GM19099 (cell line): ENCODE results near the gene HAUS8.

ENCODE experiments used
- POLR2A ChIP-seq: IDR thresholded peaks from 3 replicates; pipeline ENCODE4 v1.6.1; 2011; ENCODE audit warnings: low read depth; ENCODE audit not compliant: insufficient read length; ENCODE audit errors: extremely low read depth

HAUS8 gene

GRCh38 chr19:17081672-17082630 lies 6.7 kb upstream of the HAUS8 start:
- no peak for TF ChIP-seq POLR2A

DNA sequence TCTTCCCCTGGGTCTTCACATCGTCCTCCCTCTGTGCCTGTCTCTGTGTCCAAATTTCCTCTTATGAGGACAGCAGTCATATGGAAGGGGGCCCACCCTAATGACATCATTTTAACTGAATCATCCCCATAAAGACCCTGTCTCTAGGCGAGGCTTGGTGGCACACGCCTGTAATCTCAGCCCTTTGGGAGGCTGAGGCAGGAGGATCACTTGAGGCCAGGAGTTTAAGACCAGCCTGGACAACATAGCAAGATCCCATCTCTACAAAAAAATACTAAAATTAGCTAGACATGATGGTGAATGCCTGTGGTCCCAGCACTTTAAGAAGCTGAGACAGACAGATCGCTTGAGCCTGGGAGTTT lies 5.2 kb upstream of the HAUS8 start:
- no peak for TF ChIP-seq POLR2A

GRCh38 chr19:17079710-17080439 lies 4.6 kb upstream of the HAUS8 start:
- TF ChIP-seq POLR2A: no peak

- peak; percentile 17 for TF ChIP-seq POLR2A
These were observed 3.9 kb upstream of the HAUS8 start for GRCh38 chr19:17078920-17079709.

DNA sequence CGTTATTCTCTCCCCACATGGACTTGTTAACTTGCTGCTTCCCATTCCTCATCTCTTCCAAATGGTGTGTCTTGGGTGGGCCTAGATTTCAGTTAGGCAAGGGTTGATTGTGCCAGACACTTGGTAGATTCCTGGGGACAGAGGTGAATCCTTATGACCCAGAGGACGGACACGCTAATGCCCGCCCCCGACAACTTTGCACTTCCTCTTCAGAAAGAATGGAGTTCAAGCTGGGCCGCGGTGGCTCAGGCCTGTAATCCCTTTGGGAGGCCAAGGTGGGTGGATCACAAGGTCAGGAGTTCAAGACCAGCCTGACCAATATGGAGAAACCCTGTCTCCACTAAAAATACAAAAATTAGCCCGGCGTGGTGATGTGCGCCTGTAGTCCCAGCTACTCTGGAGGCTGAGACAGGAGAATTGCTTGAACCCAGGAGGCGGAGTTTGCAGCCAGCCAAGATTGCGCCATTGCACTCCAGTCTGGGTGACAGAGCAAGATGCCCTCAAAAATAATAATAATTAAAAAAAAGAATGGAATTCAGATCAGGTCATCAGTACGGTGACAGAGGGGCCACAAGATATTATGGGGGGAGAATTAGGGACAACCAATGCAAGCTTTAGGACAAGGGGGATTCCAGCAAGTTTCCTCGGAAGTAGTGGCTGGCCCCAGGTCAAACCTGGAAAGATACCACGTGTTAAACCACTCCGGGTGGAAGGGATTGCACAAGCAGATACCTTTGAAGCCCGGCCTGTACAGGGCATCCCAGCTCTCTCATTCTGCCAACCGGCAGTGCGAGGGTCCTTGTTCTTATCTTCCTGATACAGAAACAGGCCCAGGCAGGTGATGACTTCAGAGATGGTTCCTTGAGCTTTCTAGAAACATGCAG lies 3.0 kb upstream of the HAUS8 start:
- no peak for TF ChIP-seq POLR2A

DNA sequence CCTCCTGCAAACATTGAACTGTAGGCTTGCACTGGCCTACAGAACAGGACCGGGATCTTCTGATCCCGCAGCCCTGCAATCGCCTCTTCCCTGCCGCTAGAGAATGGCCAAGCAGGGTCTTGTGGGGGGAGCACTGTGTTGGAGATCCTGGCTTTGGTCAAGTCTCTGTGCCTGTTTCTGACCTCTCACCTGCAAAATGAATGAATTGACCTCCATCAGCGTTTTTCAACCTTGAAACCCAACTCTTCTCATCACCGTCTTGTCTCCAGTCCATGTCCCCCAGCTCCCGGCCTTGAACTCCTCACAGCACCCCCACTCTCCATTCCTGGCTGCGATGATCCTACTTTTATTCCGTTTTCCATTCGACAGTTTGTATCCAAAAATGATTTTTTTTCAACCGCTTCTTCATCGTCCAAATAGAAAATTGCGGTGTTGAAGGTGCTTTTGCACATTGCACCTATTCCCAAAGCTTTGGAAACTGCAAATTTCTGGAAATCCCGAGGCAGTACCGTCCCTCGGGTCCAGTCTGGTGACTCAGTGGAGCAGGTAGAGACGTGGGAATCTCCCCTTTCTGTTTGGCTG lies 2.3 kb upstream of the HAUS8 start:
- TF ChIP-seq POLR2A: no peak

- TF ChIP-seq POLR2A: no peak
These were observed 1.3 kb upstream of the HAUS8 start for GRCh38 chr19:17076543-17076991.

DNA sequence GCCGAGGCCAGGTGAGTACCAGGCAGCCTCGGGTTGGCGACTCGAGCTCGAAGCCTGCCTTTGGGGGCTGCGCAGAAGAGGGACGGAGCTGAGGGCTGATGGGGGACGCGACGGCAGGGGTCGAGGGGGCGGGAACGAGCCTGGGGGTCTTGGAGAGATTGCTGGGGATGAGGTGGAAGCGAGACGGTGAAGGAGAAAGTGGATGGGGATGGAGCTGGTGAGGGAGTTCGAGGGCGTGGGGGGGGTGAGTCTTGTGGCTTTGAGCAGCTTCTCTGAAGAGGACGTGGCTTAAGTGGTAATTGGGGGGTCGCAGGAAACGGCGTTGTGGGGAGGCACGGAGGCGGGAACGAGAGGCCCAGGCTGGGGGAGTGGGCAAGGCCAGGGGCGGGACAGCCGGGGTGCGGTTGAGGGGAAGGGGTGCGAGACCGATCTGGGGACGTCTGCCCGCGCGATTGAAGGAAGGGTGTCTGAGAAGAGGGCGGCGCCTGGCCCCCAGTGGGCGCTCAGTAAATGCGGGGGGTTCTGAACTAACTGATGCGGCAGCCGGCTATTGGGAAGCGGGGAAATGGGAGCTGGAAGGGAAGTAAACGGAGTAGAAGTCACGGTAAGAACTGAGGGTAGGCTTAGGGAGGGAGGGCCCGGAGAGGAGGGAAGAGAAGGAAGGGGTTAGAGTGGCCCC lies 751 bp upstream of the HAUS8 start:
- no peak for TF ChIP-seq POLR2A

DNA sequence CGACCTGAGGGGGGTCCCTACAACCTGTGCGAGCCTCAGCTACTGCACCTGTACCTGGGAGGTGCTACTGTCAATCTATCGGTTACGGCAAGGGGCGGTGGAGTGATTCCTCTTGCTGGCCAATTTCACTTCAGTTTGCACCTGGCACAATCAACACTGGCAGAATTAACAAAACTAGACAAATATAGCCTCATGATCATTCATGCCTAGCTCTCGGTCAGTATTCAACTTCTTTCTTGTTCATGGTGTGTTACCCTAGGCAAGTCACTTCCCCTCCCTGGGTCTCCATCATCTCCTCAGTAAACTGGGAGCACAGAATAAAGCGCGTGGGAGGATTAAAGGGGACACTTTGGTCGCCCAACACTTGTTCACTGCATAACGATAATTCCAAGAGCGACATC lies 618 bp downstream of the HAUS8 start:
- no peak for TF ChIP-seq POLR2A

DNA sequence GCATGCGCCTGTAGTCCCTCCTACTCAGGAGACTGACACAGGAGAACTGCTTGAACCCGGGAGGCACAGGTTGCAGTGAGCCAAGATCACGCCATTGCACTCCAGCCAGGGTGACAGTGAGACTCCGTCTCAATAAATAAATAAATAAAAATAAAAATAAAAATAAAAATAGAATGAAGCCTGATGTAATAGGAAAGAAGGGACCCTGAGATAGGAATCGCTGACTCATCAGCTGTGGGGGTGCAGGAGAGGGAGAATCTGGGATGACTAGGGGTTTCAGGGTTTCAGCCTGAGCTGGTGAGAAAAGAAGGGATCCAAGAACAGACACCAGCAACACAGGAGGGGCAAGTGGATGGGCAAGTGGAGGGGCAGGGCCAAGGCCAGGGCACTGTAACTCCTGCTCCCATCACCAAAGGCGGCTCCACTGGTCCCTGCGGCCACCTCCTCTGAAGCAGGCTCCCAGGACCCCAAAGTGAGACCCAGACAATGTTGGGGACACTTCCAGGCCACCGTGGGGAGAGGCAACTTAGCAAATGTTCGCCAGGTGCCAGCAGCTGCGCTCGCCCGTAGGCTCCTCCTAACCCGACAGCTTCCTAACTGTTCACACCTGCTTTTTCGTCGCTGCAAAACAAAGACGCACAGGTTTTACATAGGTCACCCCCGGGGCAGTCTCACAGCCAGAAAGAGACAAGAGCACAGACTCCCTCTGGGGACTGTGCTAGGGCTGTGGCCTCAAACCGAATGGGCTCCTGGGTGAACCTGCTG lies 1.2 kb downstream of the HAUS8 start:
- TF ChIP-seq POLR2A: no peak

DNA sequence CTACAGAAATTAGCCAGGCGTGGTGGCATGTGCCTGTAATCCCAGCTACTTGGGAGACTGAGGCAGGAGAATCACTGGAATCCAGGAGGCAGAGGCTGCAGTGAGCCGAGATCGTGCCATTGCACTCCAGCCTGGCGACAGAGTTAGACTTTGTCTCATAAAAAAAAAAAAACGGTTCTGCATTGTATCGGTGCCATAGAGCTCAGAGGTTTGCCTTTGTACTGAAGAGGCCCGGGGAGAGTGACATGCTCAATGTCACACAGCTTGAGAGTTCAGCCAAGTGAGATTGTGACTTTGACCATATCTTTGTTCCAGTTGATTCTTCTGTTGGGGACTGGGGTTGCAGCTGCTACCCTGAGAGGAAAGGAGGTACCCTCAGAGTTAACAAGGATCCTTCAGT lies 4.3 kb downstream of the HAUS8 start:
- TF ChIP-seq POLR2A: no peak

- no peak for TF ChIP-seq POLR2A
These were observed 4.8 kb downstream of the HAUS8 start for GRCh38 chr19:17070421-17070820.

DNA sequence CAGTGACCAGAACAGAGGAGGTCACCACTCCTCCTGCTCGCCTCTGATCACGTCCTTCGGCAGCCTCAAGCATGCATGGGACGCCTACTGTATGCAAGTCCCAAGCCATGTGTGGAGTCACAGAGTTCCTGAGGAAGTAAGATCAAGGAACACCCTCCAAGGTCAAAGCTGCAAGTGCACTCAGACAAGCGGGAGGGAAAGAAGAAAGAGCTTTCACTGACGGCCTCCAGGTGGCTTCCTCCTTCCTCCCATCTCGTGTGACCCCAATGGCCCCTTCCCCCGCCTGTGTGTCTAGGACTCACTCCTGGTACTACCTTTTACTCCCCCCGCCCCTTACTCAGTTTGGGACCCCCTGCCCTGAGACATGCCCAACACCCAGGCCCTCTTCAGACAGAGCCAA lies 6.1 kb downstream of the HAUS8 start:
- no peak for TF ChIP-seq POLR2A
